NCI-H1105 (cell line): ENCODE results near the gene NSMF.

Experiments
- DNase-seq: peaks from one replicate; lab custom pipeline; 2025; lab: John Stamatoyannopoulos, UW

NSMF gene

GRCh38 chr9:137429974-137430722 is 29.0 kb downstream of the NSMF start:
- DNase-seq: peak; percentile 67

- no peak for DNase-seq
These were observed 29.6 kb downstream of the NSMF start for GRCh38 chr9:137429546-137429890.

- no peak for DNase-seq
These were observed 30.1 kb downstream of the NSMF start for GRCh38 chr9:137428841-137429545.

- DNase-seq: no peak
These were observed 30.9 kb downstream of the NSMF start for GRCh38 chr9:137428311-137428630.

GRCh38 chr9:137427454-137428310 is 31.5 kb downstream of the NSMF start:
- DNase-seq: no peak

- DNase-seq: no peak
These were observed 33.0 kb downstream of the NSMF start for GRCh38 chr9:137426018-137426681.

- DNase-seq: no peak
These were observed 35.4 kb downstream of the NSMF start for GRCh38 chr9:137423514-137424291.

GRCh38 chr9:137422604-137423513 is 36.3 kb downstream of the NSMF start, which contains the start of the genes EXD3 and NOXA1:
TSS of gene EXD3 (minus strand) at chr9:137423162. CDS start at chr9:137395357, 27,805 bp downstream.
TSS of gene NOXA1 (plus strand) at chr9:137423393. CDS start at chr9:137423530, 137 bp downstream.
- peak; percentile 89 for DNase-seq

GRCh38 chr9:137421838-137422603 is 37.1 kb downstream of the NSMF start:
- no peak for DNase-seq

GRCh38 chr9:137417161-137418021 is 41.7 kb downstream of the NSMF start:
- DNase-seq: no peak

GRCh38 chr9:137416563-137417151 is 42.5 kb downstream of the NSMF start:
- no peak for DNase-seq

- DNase-seq: no peak
These were observed 43.0 kb downstream of the NSMF start for GRCh38 chr9:137416006-137416562.

- no peak for DNase-seq
These were observed 43.7 kb downstream of the NSMF start for GRCh38 chr9:137415451-137415850.

- DNase-seq: no peak
These were observed 46.7 kb downstream of the NSMF start for GRCh38 chr9:137412431-137412830.

- DNase-seq: no peak
These were observed 47.3 kb downstream of the NSMF start for GRCh38 chr9:137411645-137412380.

- DNase-seq: no peak
These were observed 47.9 kb downstream of the NSMF start for GRCh38 chr9:137411260-137411644.

GRCh38 chr9:137410891-137411249 is 48.3 kb downstream of the NSMF start:
- no peak for DNase-seq
